GM12878 (cell line): Measurements from ENCODE around the gene PRRC2B. TPM values are rescaled to one million over a fixed set of nuclear protein-coding genes. Genes with fewer than 3 reads are reported as not detected.

ENCODE experiments used
- ATAC-seq: fragments of 200-7000 bp; cut with Tn5 transposase; 3 replicates; pipeline ENCODE4 v1.9.1; 2020; ENCODE audit warnings: mild to moderate bottlenecking, moderate library complexity
- BruUV-seq: library from RNA; stranded (reverse); fragments of 400-500 nt; replicated peaks from 2 replicates; lab custom pipeline; 2021; lab: Mats Ljungman, UMichigan
- CTCF ChIA-PET: fragments of 300-600 bp; sonication (Branson Sonifier 250); formaldehyde crosslinking; extraction: SDS; loops from one replicate; lab custom pipeline; 2021; ENCODE audit warnings: inconsistent platforms; lab: Yijun Ruan, JAX
- POLR2A ChIA-PET: fragments of 350-600 bp; formaldehyde crosslinking; extraction: SDS; loops from one replicate; lab custom pipeline; 2021; ENCODE audit warnings: inconsistent platforms; lab: Charles Lee
- RAD21 ChIA-PET: fragments of 300-600 bp; sonication (Branson Sonifier 250); formaldehyde crosslinking; loops from one replicate; lab custom pipeline; 2023; ENCODE audit warnings: antibody characterized with exemption; ENCODE audit not compliant: unreplicated experiment; lab: Charles Lee
- SMC1A ChIA-PET: fragments of 300-600 bp; sonication (Branson Sonifier 250); formaldehyde crosslinking; loops from one replicate; lab custom pipeline; 2023; ENCODE audit not compliant: unreplicated experiment, uncharacterized antibody; lab: Charles Lee
- DNase-seq: peaks from one replicate; pipeline ENCODE4 v3.0.0-alpha.2; 2011; ENCODE audit warnings: low read depth, low spot score
- FAIRE-seq: peaks from 3 replicates; lab custom pipeline; 2011; peaks lifted over from hg19 to GRCh38; lab: Jason Lieb, UNC
- H2AFZ ChIP-seq: 2 replicates; pipeline ENCODE4 v1.6.0; 2011; ENCODE audit warnings: low read depth, low read length, control low read depth; ENCODE audit not compliant: control insufficient read depth
- H3K27ac ChIP-seq: 2 replicates; pipeline ENCODE4 v1.5.1; 2011; ENCODE audit warnings: control low read depth; ENCODE audit not compliant: control insufficient read depth, insufficient read depth
- H3K27me3 ChIP-seq, 2 experiments: replicated peaks in 1 of 2; 2 replicates each; pipeline versions ENCODE4 v1.6.0 to v1.6.1; 2011; ENCODE audit warnings: low read length in 1 of 2; ENCODE audit not compliant: control insufficient read depth in 2 of 2, insufficient read depth in 2 of 2
- H3K36me3 ChIP-seq, 2 experiments: 2 replicates each; pipeline ENCODE4 v1.5.1; 2011; ENCODE audit warnings: low read length in 1 of 2; ENCODE audit not compliant: control insufficient read depth in 2 of 2, insufficient read depth in 2 of 2
- H3K4me1 ChIP-seq: 2 replicates; pipeline ENCODE4 v1.6.1; 2011; ENCODE audit warnings: mild to moderate bottlenecking, low read length, moderate library complexity, mixed read lengths; ENCODE audit not compliant: control insufficient read depth, insufficient read depth
- H3K4me2 ChIP-seq: 2 replicates; pipeline ENCODE4 v1.6.0; 2011; ENCODE audit warnings: control low read depth; ENCODE audit not compliant: control insufficient read depth, insufficient read depth
- H3K4me3 ChIP-seq: fragments of 200-600 bp; sonication (generic); 2 replicates; pipeline ENCODE4 v1.5.1; 2016
- H3K79me2 ChIP-seq: 2 replicates; pipeline ENCODE4 v1.6.0; 2011; ENCODE audit warnings: low read length; ENCODE audit not compliant: control insufficient read depth, insufficient read depth
- H3K9ac ChIP-seq: 2 replicates; pipeline ENCODE4 v1.8.0; 2011; ENCODE audit warnings: low read length, control low read depth, mixed read lengths; ENCODE audit not compliant: control insufficient read depth, insufficient read depth
- H3K9me3 ChIP-seq: replicated peaks from 3 replicates; pipeline ENCODE4 v1.5.1; 2011; ENCODE audit warnings: mild to moderate bottlenecking, low read length; ENCODE audit not compliant: control insufficient read depth, insufficient read depth
- H4K20me1 ChIP-seq: 2 replicates; pipeline ENCODE4 v1.6.0; 2011; ENCODE audit not compliant: control insufficient read depth, insufficient read depth
- ASH2L ChIP-seq: fragments of 300-600, 200-600 bp; sonication (generic); IDR thresholded peaks from 2 replicates; pipeline ENCODE4 v1.6.1; 2017; ENCODE audit warnings: low read depth, mild to moderate bottlenecking, borderline replicate concordance
- IRF4 ChIP-seq: IDR thresholded peaks from 2 replicates; pipeline ENCODE4 v1.6.1; 2011; ENCODE audit warnings: low read depth, low read length
- MEF2B ChIP-seq: fragments of 450-650 bp; IDR thresholded peaks from 2 replicates; pipeline ENCODE4 v1.6.1; 2018; ENCODE audit warnings: mild to moderate bottlenecking, moderate library complexity; ENCODE audit not compliant: partially characterized antibody, poor library complexity, severe bottlenecking
- PML ChIP-seq: IDR thresholded peaks from 2 replicates; pipeline ENCODE4 v1.6.1; 2012; ENCODE audit warnings: low read length, inconsistent platforms
- POU2F2 ChIP-seq: IDR thresholded peaks from 3 replicates; pipeline ENCODE4 v1.6.1; 2011; ENCODE audit warnings: low read depth, mild to moderate bottlenecking, low read length, borderline replicate concordance
- RCOR1 ChIP-seq: conservative IDR thresholded peaks from 2 replicates; pipeline ENCODE4 v1.6.1; 2012; ENCODE audit warnings: low read depth, low read length, improper control_type of control experiment
- TAF1 ChIP-seq: IDR thresholded peaks from 2 replicates; pipeline ENCODE4 v1.6.1; 2011; ENCODE audit warnings: mild to moderate bottlenecking, low read depth, low read length, borderline replicate concordance
- USF2 ChIP-seq: IDR thresholded peaks from 2 replicates; pipeline ENCODE4 v1.6.1; 2011; ENCODE audit warnings: low read depth, low read length, improper control_type of control experiment, borderline replicate concordance
- WGBS: methylation state at CpG from one replicate; pipeline ENCODE4 v1.1.6; 2016; ENCODE audit warnings: low lambda C conversion rate; ENCODE audit not compliant: insufficient replicate concordance, insufficient coverage; ENCODE audit errors: missing lambda C conversion rate; 5-methylcytosine and 5-hydroxymethylcytosine counted together
- in situ Hi-C: fragments of 300-500 bp; cut with MboI; formaldehyde crosslinking; loops from 9 replicates; pipeline ENCODE4 v1.14.3; 2018; ENCODE audit warnings: mixed read lengths
- intact Hi-C: fragments of 100-400 bp; cut with micrococcal nuclease; formaldehyde crosslinking; loops from one replicate; pipeline ENCODE4 v1.14.2; 2022; ENCODE audit not compliant: unreplicated experiment
- polyA plus RNA-seq, 11 experiments: library from polyadenylated mRNA; depleted of rRNA in 4 of 11; unstranded in 6 of 11; stranded (reverse) in 5 of 11; fragments of >200 nt; fragmentation: Nextera tagmentation in 4 of 11; fragmentation: Illumina TruSeq in 1 of 11; extraction: Ambion mirVana in 4 of 11; extraction: Trizol in 1 of 11; gene quantifications; 1 replicate in 1 of 11; 2 replicates in 10 of 11; pipeline versions ENCODE4 v1.2.1 to v1.2.3, GENCODE V29; 2011 to 2016; ENCODE audit warnings: inconsistent platforms in 2 of 11, missing spikeins in 2 of 11, low read depth in 1 of 11
- total RNA-seq, 4 experiments: library from RNA; depleted of rRNA in 3 of 4; stranded (reverse); fragments of >200 nt in 3 of 4; fragmentation: Illumina TruSeq in 1 of 4; extraction: Trizol in 1 of 4; gene quantifications; 2 replicates each; pipeline versions ENCODE4 v1.2.1 to v1.2.3, GENCODE V29; 2013 to 2021

PRRC2B gene
- total and polyA plus RNA-seq, 10 of the 15 experiments (the other 5 are each of a cell fraction or from before 2014, with no cell fraction given), result 0.84 to 155 (median 28.7) TPM

GRCh38 chr9:131500939-131501541, 107.2 kb downstream of the PRRC2B start:
- in situ Hi-C loops, result no loop called here
- no peak overlapping the region for H3K4me3 ChIP-seq
- no peaks in the 10 kb centered on the region for H4K20me1 ChIP-seq
- peaks cover 10 to 18% of the 10 kb centered on the region in 2 experiments; a peak in 3 of 4 replicates for H3K36me3 ChIP-seq
- TF ChIP-seq PML (peak; percentile 38; the same call in 1 of the 2 replicates), IRF4 (no peak), RCOR1 (no peak), TAF1 (no peak), POU2F2 (no peak), ASH2L (no peak), USF2 (no peak), MEF2B (no peak)
- 62% methylated on average over 5 of the region's 5 CpGs for WGBS
- FAIRE-seq, result no peak
- CTCF ChIA-PET, result interaction anchor here (1.1 kb wide), 1 partner anchor 375 kb away, joined by 3 read pairs; the partner anchor contains the start of gene NUP214
- no peak for ATAC-seq
- no peak overlapping the region for H2AFZ ChIP-seq
- no peak overlapping the region for H3K9ac ChIP-seq
- H3K27ac ChIP-seq, result no peak overlapping the region
- no peak for DNase-seq
- no peaks in the 10 kb centered on the region for H3K9me3 ChIP-seq
- intact Hi-C loops, result no loop called here
- RAD21 ChIA-PET, result no interaction called here
- H3K27me3 ChIP-seq, result no peaks in the 10 kb centered on the region
- POLR2A ChIA-PET, result no interaction called here
- peaks cover 8% of the 10 kb centered on the region for H3K4me1 ChIP-seq
- no peak overlapping the region for H3K4me2 ChIP-seq
- BruUV-seq, result TSS peak; percentile 40
- peaks cover 5% of the 10 kb centered on the region for H3K79me2 ChIP-seq
- SMC1A ChIA-PET, result interaction anchor here (0.9 kb wide), 1 partner anchor 258 kb away, joined by 3 read pairs; no protein-coding TSS in a partner anchor
